Umbilical cord (tissue), 2 donors: ENCODE results near the gene KCNQ5. TPM values are rescaled to one million over a fixed set of nuclear protein-coding genes. Genes with fewer than 3 reads are reported as not detected.
"Not testable (repeated sequence)": the region's sequence is repeated elsewhere in the genome, so short reads cannot be mapped to it uniquely, and the experiment has no call there.

Experiments used
- DNase-seq: peaks from one replicate; pipeline ENCODE4 v3.0.0-alpha.2; 2015; ENCODE audit warnings: low spot score
- total RNA-seq: library from RNA; depleted of rRNA; stranded (reverse); fragments of >200 nt; gene quantifications from one replicate; pipeline ENCODE4 v1.2.3, GENCODE V29; 2014; ENCODE audit warnings: low replicate concordance; ENCODE audit not compliant: insufficient read depth

KCNQ5 gene
- total RNA-seq, 1 donor from 2014 or later = 28.2 TPM

DNA sequence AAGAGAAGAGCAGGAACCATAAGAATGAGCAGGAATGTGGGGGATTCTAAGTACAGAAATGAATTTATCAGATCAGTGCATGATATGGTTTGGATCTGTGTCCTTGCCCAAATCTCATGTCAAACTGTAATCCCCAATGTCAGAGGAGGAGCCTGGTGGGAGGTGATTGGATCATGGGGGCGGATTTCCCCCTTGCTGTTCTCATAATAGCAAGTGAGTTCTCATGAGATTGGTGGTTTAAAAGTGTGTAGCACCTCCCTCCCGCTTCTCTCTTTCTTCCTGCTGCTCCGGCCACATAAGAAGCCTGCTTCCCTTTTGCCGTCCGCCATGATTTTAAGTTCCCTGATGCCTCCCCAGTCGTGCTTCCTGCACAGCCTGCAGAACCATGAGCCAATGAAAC, 554.2 kb downstream of the KCNQ5 start:
- no peak for DNase-seq

DNA sequence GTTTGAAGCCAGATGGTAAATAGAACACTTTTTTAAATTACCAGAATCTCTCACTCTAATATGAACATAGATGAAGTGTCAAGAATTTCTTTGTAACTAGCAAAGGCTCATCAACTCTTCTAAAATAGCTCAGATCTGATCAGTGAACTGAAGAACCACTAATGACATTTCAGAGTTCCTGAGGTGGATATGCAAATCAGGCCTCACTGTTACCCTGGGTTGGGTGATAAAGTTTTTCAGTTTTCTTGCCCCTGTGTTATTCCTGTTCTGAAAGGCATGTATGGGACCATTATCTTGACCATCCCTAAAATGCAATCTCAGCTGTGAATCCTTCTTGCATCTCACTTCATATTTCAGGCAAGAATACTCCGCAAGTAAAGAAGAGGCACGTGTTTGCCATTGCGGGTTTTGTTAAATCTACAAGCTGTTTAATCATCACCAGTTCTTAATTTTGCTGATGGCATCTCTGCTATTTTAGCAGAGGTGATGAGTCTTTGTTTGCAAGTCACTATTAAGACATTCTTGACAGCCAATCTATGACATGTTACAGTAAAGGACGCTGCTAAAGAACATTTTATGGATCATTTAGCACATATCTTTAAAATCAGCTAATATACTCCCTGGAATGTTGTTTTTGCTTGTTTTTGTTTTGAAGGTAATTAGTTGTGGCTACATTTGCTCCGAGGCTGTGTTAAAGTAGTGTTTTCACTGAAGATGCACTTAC, 555.5 kb downstream of the KCNQ5 start:
- DNase-seq = no peak

DNA sequence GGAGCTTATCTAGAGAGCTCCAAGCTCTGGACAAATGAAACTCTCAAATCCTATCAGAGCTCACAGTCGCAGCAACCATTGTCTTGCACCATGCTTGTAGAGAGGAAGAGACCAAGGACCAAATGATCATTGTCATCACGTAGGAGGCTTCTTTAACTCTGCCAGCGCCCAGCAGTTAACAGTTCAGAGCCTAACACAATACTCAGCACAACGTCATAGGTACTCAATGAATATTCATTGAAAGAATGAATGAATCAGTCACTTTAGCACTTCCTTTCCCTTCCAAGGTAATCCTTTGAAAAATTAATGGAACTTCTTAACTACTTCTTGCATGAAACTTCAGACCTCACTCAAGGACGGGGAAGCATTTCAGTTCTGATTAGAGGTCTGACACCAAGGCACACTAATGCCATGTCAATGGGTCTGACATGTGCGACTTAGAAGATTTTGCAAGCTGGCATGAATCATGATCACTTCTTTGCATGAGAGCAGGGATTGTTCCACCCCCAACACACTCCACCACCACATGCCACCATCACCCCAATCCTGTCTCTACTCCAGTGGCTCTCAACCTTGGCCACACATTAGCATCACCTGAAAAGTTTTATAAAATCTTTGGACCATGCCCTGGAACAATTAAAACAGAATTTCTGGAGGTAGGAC, 558.3 kb downstream of the KCNQ5 start:
- no peak for DNase-seq

DNA sequence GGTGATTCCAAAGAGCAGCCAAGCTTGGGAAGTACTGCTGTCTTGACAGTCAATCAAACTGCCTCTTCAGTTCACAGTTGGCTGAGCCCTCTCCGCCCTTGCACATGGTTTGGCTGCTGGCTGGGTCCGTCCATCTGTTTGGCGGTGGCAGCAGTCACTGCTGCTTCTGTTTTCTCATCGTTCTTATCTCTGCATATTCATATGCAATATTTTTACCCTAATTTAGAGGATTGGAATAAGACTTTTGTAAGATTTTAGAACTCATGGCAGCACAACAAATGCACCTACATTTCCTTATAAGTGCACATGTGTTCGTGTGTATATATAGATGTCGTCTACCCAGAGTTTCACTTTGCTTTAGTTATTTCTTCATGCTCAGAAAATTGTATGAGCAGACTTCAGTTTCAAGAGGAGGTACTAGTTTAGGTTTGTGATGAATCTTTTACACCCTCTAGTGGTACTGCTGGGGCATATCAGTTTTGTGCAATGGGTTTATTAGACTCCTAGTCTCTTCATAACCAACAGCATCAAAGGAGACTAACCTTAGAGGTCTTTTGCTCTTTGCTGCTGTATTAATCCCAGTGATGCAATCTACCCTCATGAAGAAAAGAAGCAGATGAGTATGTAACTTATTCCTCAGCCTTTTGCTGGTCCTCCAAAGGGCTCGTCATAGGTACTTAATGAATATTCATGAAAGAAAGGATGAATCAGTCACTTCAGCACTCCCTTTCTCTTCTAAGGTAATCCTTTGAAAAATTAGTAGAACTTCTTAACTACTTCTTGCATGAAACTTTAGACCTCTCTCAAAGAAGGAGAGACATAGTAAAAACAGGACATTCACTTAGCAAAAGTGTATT, 559.1 kb downstream of the KCNQ5 start:
- peak; percentile 79 for DNase-seq

DNA sequence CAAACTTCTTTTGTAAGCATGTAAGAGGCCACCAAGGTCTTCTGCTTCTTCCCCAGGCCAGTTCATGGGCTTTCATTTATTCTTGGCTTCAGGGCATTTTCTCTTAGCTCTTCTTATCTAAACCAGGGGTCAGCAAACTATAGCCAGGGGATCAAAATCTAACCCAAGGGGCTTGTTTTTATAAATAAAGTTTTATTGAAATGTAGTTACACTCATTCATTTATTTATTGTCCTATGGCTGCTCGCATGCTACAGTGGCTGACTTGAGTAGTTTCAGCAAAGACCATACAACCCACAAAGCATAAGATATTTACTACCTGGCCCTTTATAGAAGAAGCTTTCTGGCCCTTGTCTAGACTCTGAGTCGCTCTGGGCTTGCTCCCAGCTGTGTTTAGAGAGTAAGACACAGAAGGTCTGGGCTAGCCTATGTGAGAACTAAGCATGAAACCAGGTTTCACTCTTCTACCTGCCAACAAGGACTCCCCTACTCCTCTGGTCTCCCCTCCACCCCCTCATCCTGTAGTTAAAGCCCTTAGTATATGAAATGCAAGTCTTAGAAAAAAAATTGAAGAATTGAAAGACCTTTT, 560.2 kb downstream of the KCNQ5 start:
- DNase-seq = no peak

DNA sequence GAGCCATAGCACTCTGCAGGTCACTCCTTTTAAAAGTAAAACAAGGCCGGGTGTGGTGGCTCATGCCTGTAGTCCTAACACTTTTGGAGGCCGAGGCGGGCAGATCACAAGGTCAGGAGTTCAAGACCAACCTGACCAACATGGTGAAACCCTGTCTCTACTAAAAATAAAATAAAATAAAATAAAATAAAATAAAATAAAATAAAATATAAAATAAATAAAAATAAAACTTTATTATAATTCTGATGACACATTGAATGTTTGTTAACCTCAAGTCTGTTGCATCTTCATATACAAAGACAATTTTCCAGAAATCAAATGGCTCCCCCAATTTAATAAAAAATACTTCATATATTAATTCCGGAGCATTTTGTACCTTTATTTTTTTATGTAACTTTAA, 571.4 kb downstream of the KCNQ5 start:
- DNase-seq = not testable (repeated sequence)

DNA sequence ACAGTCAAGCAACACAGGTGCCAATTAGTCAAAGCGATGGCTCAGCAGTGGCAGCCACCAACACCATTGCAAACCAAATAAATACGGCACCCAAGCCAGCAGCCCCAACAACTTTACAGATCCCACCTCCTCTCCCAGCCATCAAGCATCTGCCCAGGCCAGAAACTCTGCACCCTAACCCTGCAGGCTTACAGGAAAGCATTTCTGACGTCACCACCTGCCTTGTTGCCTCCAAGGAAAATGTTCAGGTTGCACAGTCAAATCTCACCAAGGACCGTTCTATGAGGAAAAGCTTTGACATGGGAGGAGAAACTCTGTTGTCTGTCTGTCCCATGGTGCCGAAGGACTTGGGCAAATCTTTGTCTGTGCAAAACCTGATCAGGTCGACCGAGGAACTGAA, 572.9 kb downstream of the KCNQ5 start:
- DNase-seq = no peak

DNA sequence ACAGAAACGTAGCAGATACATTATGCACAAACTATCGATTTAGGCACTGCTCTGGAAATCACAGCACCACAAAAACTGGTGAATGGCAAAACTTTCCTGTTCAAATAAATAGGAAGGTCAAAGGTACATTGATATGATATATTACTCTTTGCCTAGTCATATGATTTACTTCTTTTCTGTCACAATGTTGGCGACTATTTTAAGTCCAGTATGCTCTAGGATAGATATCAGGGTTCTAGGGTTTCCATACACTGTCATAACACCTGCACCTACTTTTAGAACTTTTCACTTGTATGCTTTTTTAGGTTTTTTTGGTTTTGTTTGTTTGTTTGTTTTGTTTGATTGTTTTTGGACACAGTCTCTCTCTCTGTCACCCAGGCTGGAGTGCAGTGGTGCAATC, 578.4 kb downstream of the KCNQ5 start:
- DNase-seq = no peak

DNA sequence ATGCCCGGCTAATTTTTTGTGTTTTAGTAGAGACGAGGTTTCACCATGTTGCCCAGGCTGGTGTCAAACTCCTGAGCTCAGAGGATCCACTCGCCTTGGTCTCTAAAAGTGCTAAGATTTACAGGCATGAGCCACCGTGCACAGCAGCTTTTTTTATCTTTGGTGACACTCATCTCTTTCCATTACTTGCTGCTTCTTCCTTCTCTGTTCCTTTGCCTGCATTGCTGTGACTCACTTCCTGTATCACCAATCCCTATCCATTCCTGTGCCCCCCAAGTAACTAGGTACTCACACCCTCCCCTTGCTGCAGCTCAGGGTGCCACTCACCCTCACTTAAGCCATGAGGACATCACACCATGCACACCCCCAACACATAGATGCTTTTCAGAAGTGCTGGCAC, 578.9 kb downstream of the KCNQ5 start:
- no peak for DNase-seq

DNA sequence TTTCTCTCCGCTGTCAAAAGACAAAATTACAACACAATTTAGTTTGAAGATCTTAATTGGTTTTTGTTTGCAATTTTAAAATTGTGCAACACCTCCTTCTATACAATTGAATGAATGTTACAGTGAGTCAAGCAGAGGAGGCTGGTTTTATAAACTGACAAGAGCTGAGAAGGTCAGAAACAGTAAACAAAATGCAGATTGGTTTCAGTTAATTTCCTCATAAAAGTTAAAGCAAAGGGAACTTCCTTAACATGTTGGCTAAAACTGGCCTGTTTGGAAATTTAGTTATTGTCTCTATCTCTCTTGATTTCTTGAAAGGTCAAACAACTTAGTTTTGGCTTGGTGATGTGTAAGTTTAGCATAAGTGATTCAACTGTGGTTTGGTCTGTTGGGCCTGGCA, 581.2 kb downstream of the KCNQ5 start:
- DNase-seq = no peak

DNA sequence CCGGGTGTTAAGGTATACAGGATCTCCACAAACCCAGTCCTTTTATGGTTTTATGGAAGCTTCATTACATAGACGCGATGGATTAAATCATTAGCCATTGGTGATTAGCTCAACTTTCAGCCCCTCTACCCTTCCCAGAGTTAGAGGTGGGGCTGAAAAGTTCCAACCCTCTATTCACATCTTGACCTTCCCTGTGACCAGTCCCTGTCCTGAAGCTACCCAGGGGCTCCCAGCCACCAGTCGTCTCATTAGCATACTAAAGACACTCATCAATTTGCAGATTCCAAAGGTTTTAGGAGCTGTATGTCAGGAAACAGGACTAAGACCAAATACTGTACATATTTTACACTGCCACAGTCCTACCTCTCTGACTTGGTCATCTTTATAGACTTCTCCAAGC, 582.4 kb downstream of the KCNQ5 start:
- DNase-seq = no peak

DNA sequence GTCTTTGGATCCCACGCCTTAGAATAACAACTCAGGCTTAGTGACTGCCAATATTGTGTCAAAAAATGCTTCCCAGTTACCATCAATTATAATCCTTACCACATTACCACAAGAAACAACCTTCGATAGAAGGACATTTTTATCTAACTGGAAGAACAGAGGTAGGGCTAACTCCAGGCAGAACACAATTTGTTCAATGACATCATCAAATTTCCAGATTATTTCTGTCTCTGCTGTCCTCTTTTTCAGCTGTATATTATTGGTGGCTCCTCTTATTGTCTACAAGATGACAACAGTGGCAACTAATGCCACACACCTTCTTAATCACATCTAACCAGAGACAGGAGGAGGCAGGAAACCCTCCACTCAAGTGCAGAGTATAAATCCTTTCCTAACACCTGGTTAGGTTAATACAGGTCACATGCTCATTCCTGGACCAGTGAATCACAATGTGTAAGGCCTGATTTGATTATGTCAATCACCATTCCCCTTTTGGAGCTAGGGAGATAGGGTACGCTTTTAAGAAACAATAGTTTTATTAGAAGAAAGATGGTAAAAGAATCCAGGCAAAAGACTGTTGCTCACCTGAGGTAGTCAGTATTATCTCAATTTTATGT, 585.5 kb downstream of the KCNQ5 start:
- DNase-seq = no peak

DNA sequence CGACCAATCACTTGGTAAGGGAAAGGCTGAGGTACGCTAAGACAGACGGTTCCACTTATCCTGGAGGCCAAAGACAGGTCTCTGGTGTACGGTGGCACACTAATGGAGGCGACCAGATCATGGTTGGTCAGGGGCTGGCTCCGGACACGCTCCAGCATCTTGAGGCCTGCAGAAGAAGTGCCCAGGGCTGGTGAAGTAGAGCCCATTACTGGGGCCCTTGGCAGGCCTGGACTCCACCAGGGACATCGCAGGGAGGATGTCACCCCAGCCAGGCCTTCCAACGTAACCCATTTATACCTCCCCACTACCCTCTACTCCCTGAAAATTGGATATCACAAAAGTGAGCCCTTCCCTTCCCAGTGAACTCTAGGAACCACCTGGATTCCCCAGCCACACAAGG, 587.3 kb downstream of the KCNQ5 start:
- no peak for DNase-seq

DNA sequence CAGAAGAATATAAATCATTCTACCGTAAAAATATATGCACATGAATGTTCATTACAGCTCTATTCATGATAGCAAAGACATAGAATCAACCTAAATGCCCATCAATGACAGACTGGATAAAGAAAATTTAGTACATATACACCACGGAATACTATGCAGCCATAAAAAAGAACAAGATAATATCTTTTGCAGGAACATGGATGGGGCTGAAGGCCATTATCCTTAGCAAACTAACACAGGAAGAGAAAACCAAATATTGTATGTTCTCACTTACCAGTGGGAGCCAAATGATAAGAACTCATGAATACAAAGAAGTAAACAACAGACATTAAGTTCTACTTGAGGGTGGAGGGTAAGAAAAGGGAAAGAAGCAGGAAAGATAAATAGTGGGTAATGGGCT, 595.0 kb downstream of the KCNQ5 start:
- no peak for DNase-seq

DNA sequence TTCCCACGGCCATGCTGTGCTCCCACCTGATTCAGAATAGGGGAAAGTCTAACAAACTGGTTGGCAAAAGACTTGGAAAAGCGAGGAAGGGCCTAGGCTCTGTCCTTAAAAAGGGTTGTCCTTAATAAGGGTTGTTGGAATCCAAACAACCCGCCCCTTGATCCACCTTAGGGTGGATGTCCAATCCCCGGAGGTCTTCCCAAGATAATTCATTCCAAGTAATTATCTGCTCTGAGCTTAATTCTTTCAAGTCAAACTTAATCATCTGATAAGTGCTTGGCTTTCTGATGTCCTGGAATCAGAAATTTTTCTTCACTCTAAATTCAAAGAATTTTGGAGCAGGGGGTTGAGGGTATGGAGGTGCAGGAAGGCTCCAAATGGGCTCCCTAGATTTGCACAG, 603.5 kb downstream of the KCNQ5 start, which contains the start of gene KHDC1L:
Gene KHDC1L (minus strand): TSS at position 101 of the 400 bp plus-strand sequence. CDS start 88 bp downstream, at position 13.
- DNase-seq = no peak

DNA sequence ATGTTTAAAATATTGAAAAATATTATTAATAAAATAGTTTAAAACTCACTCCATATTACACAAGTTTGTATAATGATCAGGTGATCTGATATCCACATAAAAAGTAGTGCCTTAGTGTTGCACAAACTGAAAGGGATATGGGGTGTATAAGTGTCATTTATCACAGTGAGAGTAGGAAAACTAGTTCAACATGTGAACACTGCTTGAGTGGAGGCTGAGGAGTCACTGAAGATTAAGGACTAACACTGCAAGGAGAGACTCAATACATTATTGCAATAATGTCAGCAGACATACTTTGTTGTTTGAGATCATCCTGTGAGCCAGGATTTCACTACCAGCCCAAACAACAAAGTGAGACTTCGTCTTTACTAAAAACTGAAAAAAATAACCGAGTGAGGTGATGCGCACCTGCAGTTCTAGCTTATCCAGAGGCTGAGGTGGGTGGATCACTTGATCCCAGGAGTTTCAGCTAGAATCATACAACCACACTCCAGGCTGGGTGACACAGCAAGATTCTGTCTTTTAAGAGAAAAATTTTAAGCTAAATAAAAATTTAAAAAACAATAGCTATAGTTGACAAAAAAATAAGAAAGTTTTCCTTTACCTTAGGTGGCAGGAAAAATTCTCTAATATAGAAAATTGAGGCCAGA, 605.9 kb downstream of the KCNQ5 start:
- no peak for DNase-seq

DNA sequence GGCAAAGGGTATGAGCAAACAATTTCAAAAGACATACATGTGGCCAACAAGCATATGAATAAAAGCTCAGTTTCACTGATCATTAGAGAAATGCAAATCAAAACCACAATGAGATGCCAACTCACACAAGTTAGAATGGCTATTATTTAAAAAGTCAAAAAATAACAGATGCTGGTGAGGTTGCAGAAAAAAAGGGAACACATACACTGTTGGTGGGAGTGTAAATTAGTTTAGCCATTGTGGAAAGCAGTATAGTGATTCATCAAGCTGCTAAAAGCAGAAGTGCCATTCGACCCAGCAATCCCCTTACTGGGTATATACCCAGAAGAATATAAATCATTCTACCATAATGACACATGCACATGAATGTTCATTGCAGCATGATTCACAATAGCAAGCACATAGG, 610.1 kb downstream of the KCNQ5 start:
- DNase-seq = no peak

DNA sequence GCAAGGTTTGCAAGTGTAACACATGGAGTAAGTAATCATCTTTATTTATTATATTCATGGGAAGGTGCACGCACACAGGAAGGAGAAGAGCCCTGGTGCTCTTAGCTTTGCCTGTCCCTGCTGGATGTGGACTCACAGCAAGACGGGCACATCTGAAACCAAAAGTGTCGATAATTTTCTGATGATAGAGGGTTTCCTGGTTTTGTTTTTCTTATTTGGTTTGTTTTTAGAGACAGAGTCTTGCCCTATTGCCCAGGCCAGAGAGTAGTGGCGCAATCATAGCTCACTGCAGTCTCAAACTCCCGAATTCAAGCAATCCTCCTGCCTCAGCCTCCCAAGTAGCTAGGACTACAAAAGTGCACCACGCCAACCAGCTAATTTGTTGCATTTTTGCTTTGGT, 611.2 kb downstream of the KCNQ5 start:
- no peak for DNase-seq

DNA sequence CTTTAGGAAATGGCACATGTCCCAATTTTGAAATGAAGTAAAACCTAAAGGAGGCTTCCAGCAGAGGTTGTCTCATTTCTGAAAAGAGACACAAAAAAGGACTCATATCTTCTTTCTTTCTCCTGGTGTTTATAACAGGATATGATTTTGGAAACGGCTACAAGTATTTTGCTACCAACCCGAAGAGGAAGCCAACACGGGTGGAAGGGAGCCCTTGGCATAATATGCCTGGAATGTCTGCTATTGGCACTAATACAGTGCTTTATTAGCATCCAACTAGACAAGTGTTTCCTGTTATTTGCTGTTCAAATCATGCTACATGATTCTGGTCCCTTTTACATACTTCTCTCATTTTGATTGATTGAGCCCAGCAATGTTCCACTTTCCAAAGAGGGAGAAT, 612.1 kb downstream of the KCNQ5 start:
- not testable (repeated sequence) for DNase-seq

DNA sequence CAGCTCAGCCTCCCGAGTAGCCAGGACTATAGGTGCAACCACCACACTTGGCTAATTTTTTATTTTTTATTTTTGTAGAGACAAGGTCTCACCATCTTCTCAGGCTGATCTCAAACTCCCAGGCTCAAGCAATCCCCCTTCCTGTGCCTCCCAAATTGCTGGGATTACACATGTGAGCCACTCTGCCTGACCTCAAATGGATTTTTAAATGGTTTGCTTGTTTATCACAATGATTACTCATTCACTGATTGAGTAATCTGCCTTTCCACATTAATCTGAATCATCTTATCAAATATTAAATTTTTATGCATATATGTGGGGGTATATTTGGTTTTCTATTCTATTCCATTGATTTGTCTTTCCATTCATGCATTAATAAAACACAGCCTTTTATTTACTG, 612.9 kb downstream of the KCNQ5 start:
- no peak for DNase-seq

DNA sequence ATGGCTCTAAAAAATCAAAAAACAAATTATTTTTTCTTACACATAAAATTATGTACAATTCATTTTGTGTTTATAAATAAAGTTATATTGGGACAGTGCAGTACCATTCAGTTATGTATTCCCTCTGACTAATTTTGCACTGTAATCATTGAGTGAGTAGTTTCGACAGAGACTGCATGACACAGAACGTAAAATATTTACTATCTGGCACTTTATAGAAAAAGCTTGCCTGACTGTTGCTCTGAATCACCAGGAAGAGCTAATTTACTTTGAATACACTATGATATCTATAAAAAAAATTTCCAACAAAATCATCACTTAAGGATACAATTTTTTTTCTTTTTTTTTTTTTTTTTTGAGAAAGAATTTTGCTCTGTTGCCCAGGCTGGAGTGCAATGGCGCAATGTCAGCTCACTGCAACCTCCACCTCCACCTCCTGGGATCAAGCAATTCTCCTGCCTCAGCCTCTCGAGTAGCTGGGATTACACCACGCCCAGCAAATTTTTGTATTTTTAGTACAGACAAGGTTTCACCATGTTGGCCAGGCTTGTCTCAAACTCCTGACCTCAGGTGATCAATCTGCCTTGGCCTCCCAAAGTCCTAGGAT, 614.4 kb downstream of the KCNQ5 start:
- peak; percentile 8 for DNase-seq
